A549 treated with AZD9567 at 1 μM for 4 hours (cell line): ENCODE data around the gene PCK2. TPM values are rescaled to one million over a fixed set of nuclear protein-coding genes. Genes with fewer than 3 reads are reported as not detected.

Experiments
- total RNA-seq: library from RNA; stranded (reverse); fragments of 200-300 nt; extraction: Qiagen RNA extraction; gene quantifications from 5 replicates; pipeline ENCODE4 v1.2.3, GENCODE V29; 2022; ENCODE audit not compliant: insufficient read depth

Gene PCK2
- 18.9 to 22.7 TPM (median 21.0 TPM) in 5 replicates for total RNA-seq

GRCh38 chr14:24093901-24094840 is at the start of gene PCK2:
Gene PCK2, plus strand, starts transcription at chr14:24094311. Its CDS starts 95 bp downstream, at chr14:24094406.

GRCh38 chr14:24051789-24052655 is 42.1 kb upstream of the PCK2 start, which contains the start of gene CARMIL3:
Gene CARMIL3, plus strand, starts transcription at chr14:24052009. Its CDS starts 145 bp downstream, at chr14:24052154.

GRCh38 chr14:24071144-24071697 is 22.9 kb upstream of the PCK2 start, which contains the start of gene CPNE6:
Gene CPNE6, plus strand, starts transcription at chr14:24071562. Its CDS starts 1,375 bp downstream, at chr14:24072937.

GRCh38 chr14:24114532-24115421 is 20.7 kb downstream of the PCK2 start, which contains the start of the genes DCAF11 and NRL:
Gene DCAF11, plus strand, starts transcription at chr14:24114777. Its CDS starts 818 bp downstream, at chr14:24115595.
Gene NRL, minus strand, starts transcription at chr14:24114949. Its CDS starts 32,101 bp downstream, at chr14:24082848.

GRCh38 chr14:24130380-24130716 is 36.2 kb downstream of the PCK2 start, which contains the start of gene FITM1:
Gene FITM1, plus strand, starts transcription at chr14:24130659. Its CDS starts 905 bp downstream, at chr14:24131564.

GRCh38 chr14:24135834-24136683 is 41.9 kb downstream of the PCK2 start, which contains the start of gene PSME1:
Gene PSME1, plus strand, starts transcription at chr14:24136194. Its CDS starts 69 bp downstream, at chr14:24136263.

GRCh38 chr14:24141097-24141880 is 47.2 kb downstream of the PCK2 start, which contains the start of gene EMC9:
Gene EMC9, minus strand, starts transcription at chr14:24141591. Its CDS starts 287 bp downstream, at chr14:24141304.

GRCh38 chr14:24146453-24146977 is 52.4 kb downstream of the PCK2 start, which contains the start of gene PSME2:
Gene PSME2, minus strand, starts transcription at chr14:24146610. Its CDS starts 29 bp downstream, at chr14:24146581.

GRCh38 chr14:24146978-24147760 is 53.1 kb downstream of the PCK2 start, which contains the start of gene RNF31:
Gene RNF31, plus strand, starts transcription at chr14:24147498. Its CDS starts 201 bp downstream, at chr14:24147699.

Other genes with a start within 250 kb of the PCK2 start
- gene DHRS4, start 140.5 kb upstream of the PCK2 start, total RNA-seq = 43.0 to 65.3 TPM (median 47.9 TPM) in 5 replicates
- 22.9 to 34.9 TPM (median 30.9 TPM) in 5 replicates for gene DHRS4L2, start 105.4 kb upstream of the PCK2 start, total RNA-seq
- 0.47 to 0.84 TPM (median 0.64 TPM) in 4 of 5 replicates, not detected in the other for gene CARMIL3, start 42.3 kb upstream of the PCK2 start, total RNA-seq
- 0.03 to 0.11 TPM (median 0.05 TPM) in 3 of 5 replicates, not detected in the others for gene CPNE6, start 22.7 kb upstream of the PCK2 start, total RNA-seq
- gene DCAF11, start 20.5 kb downstream of the PCK2 start, total RNA-seq = 19.7 to 29.9 TPM (median 20.1 TPM) in 5 replicates
- gene NRL, start 20.6 kb downstream of the PCK2 start, total RNA-seq = 0.77 to 1.0 TPM (median 0.88 TPM) in 4 of 5 replicates, not detected in the other
- 0.09 to 0.11 TPM in 2 of 5 replicates, not detected in the others for gene FITM1, start 36.3 kb downstream of the PCK2 start, total RNA-seq
- 157 to 178 TPM (median 167 TPM) in 5 replicates for gene PSME1, start 41.9 kb downstream of the PCK2 start, total RNA-seq
- 47.3 to 67.1 TPM (median 62.0 TPM) in 5 replicates for gene EMC9, start 47.3 kb downstream of the PCK2 start, total RNA-seq
- 132 to 193 TPM (median 160 TPM) in 5 replicates for gene PSME2, start 52.3 kb downstream of the PCK2 start, total RNA-seq
- 27.3 to 37.8 TPM (median 34.3 TPM) in 5 replicates for gene RNF31, start 53.2 kb downstream of the PCK2 start, total RNA-seq
- gene IRF9, start 67.0 kb downstream of the PCK2 start, total RNA-seq = 9.1 to 15.9 TPM (median 13.6 TPM) in 5 replicates
- 3.3 to 6.0 TPM (median 4.0 TPM) in 5 replicates for gene REC8, start 77.8 kb downstream of the PCK2 start, total RNA-seq
- 73.9 to 90.6 TPM (median 84.9 TPM) in 5 replicates for gene IPO4, start 94.5 kb downstream of the PCK2 start, total RNA-seq
- gene TM9SF1, start 101.1 kb downstream of the PCK2 start, total RNA-seq = 56.1 to 71.9 TPM (median 59.3 TPM) in 5 replicates
- not detected in 5 replicates for gene TSSK4, start 111.4 kb downstream of the PCK2 start, total RNA-seq
- gene CHMP4A, start 119.2 kb downstream of the PCK2 start, total RNA-seq = 77.6 to 89.1 TPM (median 81.5 TPM) in 5 replicates
- 20.7 to 31.9 TPM (median 29.7 TPM) in 5 replicates for gene MDP1, start 121.8 kb downstream of the PCK2 start, total RNA-seq
- 348 to 468 TPM (median 465 TPM) in 5 replicates for gene NEDD8, start 138.1 kb downstream of the PCK2 start, total RNA-seq
- gene GMPR2, start 138.6 kb downstream of the PCK2 start, total RNA-seq = 53.0 to 75.8 TPM (median 56.4 TPM) in 5 replicates
- gene TINF2, start 148.3 kb downstream of the PCK2 start, total RNA-seq = 32.1 to 39.8 TPM (median 39.2 TPM) in 5 replicates
- 0.66 to 1.5 TPM (median 1.0 TPM) in 4 of 5 replicates, not detected in the other for gene TGM1, start 168.9 kb downstream of the PCK2 start, total RNA-seq
- 15.3 to 23.4 TPM (median 16.9 TPM) in 5 replicates for gene RABGGTA, start 177.3 kb downstream of the PCK2 start, total RNA-seq
- 9.7 to 13.7 TPM (median 12.1 TPM) in 5 replicates for gene DHRS1, start 205.5 kb downstream of the PCK2 start, total RNA-seq
- 14.4 to 18.4 TPM (median 16.9 TPM) in 5 replicates for gene NOP9, start 205.5 kb downstream of the PCK2 start, total RNA-seq
- gene CIDEB, start 213.7 kb downstream of the PCK2 start, total RNA-seq = 0.09 to 0.51 TPM (median 0.32 TPM) in 4 of 5 replicates, not detected in the other
- gene LTB4R2, start 215.8 kb downstream of the PCK2 start, total RNA-seq = 5.2 to 8.2 TPM (median 6.0 TPM) in 4 of 5 replicates, not detected in the other
- 5.7 to 9.1 TPM (median 7.6 TPM) in 5 replicates for gene LTB4R, start 217.2 kb downstream of the PCK2 start, total RNA-seq
- not detected in 5 replicates for gene ADCY4, start 240.8 kb downstream of the PCK2 start, total RNA-seq
- gene RIPK3, start 245.7 kb downstream of the PCK2 start, total RNA-seq = not detected in 5 replicates